Measurements from ENCODE around the gene ARID5B.

DNA sequence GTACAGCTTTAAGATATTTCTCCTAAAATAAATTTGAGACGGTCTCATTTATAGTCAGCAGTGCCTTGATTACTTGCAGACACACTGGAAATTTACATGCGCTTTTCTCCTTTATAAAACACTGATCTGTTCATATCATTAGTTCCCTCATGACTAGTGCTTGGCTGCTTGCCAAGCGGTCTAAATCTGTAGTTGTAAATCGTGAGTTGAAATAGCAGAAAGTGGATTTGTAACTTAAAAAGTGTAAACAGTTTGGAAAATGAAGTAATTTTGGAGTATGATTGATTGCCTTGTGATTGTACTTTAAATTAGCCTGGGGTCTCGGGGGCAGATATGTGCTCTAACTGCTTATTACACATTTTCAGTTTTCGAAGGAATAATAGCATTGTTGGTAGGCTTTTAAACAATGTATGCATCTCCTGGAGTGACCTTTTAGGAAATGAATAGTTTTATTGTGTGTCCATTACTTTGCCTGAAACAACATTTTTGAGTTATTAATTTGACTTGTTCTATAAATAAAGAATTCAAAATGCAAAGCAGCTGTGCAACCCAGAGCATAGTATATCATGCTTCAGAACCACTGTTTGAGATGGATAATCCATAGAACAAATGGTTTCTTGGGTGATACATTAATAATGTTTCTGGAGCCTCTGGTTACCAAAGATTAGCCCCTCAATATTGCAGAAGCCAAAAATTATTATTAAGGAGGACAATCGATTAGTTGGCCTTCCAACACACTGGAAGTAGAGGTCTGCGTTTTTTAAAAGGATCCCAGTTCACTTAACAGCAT, 73.3 kb downstream of the ARID5B start:
- TF ChIP-seq CTCF (IDR thresholded peaks at IDR 0.05) (no peak), POLR2AphosphoS5 (IDR thresholded peaks at IDR 0.05) (no peak), EP300 (IDR thresholded peaks at IDR 0.05; ENCODE audit: low read depth) (no peak)

Measured in transverse colon (tissue), 4 donors.